ENCODE measurements around the gene MINDY2.

DNA sequence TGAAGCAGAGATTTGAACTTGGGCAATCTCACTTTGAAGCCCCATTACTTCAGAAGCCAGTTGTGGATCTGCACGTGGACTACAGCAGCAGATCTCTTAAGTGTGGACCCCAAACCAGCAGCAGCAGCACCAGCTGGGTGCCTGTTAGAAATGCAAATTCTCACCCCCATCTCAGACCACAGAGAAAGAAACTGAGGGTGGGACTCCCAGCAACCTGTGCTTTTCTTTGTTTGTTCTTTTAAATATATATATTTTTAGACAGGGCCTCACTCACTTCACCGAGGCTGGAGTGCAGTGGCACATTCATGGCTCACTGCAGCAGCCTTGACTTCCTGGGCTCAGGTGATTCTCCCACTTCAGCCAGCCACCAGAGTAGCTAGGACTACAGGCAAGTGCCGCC, 109.2 kb downstream of the MINDY2 start:
- TF ChIP-seq, protein P1, sequence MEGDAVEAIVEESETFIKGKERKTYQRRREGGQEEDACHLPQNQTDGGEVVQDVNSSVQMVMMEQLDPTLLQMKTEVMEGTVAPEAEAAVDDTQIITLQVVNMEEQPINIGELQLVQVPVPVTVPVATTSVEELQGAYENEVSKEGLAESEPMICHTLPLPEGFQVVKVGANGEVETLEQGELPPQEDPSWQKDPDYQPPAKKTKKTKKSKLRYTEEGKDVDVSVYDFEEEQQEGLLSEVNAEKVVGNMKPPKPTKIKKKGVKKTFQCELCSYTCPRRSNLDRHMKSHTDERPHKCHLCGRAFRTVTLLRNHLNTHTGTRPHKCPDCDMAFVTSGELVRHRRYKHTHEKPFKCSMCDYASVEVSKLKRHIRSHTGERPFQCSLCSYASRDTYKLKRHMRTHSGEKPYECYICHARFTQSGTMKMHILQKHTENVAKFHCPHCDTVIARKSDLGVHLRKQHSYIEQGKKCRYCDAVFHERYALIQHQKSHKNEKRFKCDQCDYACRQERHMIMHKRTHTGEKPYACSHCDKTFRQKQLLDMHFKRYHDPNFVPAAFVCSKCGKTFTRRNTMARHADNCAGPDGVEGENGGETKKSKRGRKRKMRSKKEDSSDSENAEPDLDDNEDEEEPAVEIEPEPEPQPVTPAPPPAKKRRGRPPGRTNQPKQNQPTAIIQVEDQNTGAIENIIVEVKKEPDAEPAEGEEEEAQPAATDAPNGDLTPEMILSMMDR (IDR thresholded peaks at IDR 0.05 in 2 of 3, conservative IDR thresholded peaks at IDR 0.05 in 1 of 3; ENCODE audit: borderline replicate concordance in 1 of 3, insufficient read depth in 1 of 3, low read depth in 2 of 3, low read length in 2 of 3), result no peak
- TF ChIP-seq POLR2A (IDR thresholded peaks at IDR 0.05; ENCODE audit: borderline replicate concordance, extremely low read depth, insufficient read depth, insufficient read length) (no peak), EZH2 (IDR thresholded peaks at IDR 0.05) (no peak), EZH2phosphoT487 (IDR thresholded peaks at IDR 0.05; ENCODE audit: borderline replicate concordance) (no peak), CEBPB (IDR thresholded peaks at IDR 0.05; ENCODE audit: low read depth) (no peak), ZNF274 (IDR thresholded peaks at IDR 0.05; ENCODE audit: low read depth, low read length) (no peak)
- TF ChIP-seq, protein P2, sequence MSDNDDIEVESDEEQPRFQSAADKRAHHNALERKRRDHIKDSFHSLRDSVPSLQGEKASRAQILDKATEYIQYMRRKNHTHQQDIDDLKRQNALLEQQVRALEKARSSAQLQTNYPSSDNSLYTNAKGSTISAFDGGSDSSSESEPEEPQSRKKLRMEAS (IDR thresholded peaks at IDR 0.05), result no peak
- TF ChIP-seq, protein P3, sequence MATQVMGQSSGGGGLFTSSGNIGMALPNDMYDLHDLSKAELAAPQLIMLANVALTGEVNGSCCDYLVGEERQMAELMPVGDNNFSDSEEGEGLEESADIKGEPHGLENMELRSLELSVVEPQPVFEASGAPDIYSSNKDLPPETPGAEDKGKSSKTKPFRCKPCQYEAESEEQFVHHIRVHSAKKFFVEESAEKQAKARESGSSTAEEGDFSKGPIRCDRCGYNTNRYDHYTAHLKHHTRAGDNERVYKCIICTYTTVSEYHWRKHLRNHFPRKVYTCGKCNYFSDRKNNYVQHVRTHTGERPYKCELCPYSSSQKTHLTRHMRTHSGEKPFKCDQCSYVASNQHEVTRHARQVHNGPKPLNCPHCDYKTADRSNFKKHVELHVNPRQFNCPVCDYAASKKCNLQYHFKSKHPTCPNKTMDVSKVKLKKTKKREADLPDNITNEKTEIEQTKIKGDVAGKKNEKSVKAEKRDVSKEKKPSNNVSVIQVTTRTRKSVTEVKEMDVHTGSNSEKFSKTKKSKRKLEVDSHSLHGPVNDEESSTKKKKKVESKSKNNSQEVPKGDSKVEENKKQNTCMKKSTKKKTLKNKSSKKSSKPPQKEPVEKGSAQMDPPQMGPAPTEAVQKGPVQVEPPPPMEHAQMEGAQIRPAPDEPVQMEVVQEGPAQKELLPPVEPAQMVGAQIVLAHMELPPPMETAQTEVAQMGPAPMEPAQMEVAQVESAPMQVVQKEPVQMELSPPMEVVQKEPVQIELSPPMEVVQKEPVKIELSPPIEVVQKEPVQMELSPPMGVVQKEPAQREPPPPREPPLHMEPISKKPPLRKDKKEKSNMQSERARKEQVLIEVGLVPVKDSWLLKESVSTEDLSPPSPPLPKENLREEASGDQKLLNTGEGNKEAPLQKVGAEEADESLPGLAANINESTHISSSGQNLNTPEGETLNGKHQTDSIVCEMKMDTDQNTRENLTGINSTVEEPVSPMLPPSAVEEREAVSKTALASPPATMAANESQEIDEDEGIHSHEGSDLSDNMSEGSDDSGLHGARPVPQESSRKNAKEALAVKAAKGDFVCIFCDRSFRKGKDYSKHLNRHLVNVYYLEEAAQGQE (IDR thresholded peaks at IDR 0.05; ENCODE audit: low read depth), result no peak
